Measurements from ENCODE around the gene CYBRD1.

GRCh38 chr2:171571721-171572120, 49.4 kb downstream of the CYBRD1 start:
- TF ChIP-seq, protein P1, sequence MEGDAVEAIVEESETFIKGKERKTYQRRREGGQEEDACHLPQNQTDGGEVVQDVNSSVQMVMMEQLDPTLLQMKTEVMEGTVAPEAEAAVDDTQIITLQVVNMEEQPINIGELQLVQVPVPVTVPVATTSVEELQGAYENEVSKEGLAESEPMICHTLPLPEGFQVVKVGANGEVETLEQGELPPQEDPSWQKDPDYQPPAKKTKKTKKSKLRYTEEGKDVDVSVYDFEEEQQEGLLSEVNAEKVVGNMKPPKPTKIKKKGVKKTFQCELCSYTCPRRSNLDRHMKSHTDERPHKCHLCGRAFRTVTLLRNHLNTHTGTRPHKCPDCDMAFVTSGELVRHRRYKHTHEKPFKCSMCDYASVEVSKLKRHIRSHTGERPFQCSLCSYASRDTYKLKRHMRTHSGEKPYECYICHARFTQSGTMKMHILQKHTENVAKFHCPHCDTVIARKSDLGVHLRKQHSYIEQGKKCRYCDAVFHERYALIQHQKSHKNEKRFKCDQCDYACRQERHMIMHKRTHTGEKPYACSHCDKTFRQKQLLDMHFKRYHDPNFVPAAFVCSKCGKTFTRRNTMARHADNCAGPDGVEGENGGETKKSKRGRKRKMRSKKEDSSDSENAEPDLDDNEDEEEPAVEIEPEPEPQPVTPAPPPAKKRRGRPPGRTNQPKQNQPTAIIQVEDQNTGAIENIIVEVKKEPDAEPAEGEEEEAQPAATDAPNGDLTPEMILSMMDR (IDR thresholded peaks at IDR 0.05), result no peak
- TF ChIP-seq EZH2 (IDR thresholded peaks at IDR 0.05; ENCODE audit: borderline replicate concordance, insufficient read depth, low read depth, low read length, poor library complexity, severe bottlenecking), result no peak
